H9 (cell line): ENCODE data around the gene HS6ST3. TPM values are rescaled to one million over a fixed set of nuclear protein-coding genes. Genes with fewer than 3 reads are reported as not detected.

Experiments
- DNase-seq: peaks from one replicate; pipeline ENCODE4 v3.0.0-alpha.2; 2017
- H2AFZ ChIP-seq: one replicate; pipeline ENCODE4 v1.6.1; 2013; ENCODE audit warnings: mild to moderate bottlenecking, low read length, control low read depth, moderate library complexity
- H2AK5ac ChIP-seq: 2 replicates; pipeline ENCODE4 v1.6.1; 2013; ENCODE audit warnings: low read length, control low read depth, mixed read lengths; ENCODE audit not compliant: insufficient read length
- H2BK120ac ChIP-seq: one replicate; pipeline ENCODE4 v1.6.1; 2013; ENCODE audit warnings: low read depth, mild to moderate bottlenecking, low read length, control low read depth, inconsistent platforms; ENCODE audit not compliant: poor library complexity, severe bottlenecking
- H2BK12ac ChIP-seq: 2 replicates; pipeline ENCODE4 v1.6.1; 2013; ENCODE audit warnings: low read length, control low read depth, mixed read lengths, low read depth; ENCODE audit not compliant: insufficient read length
- H2BK15ac ChIP-seq: 2 replicates; pipeline ENCODE4 v1.6.1; 2013; ENCODE audit warnings: low read depth, low read length, control low read depth
- H2BK20ac ChIP-seq: one replicate; pipeline ENCODE4 v1.6.1; 2013; ENCODE audit warnings: low read depth, mild to moderate bottlenecking, low read length, control low read depth, inconsistent platforms; ENCODE audit not compliant: poor library complexity, severe bottlenecking
- H2BK5ac ChIP-seq: 2 replicates; pipeline ENCODE4 v1.6.1; 2013; ENCODE audit warnings: low read length, control low read depth, mixed read lengths; ENCODE audit not compliant: insufficient read length
- H3K14ac ChIP-seq: 2 replicates; pipeline ENCODE4 v1.6.1; 2013; ENCODE audit warnings: low read length, control low read depth; ENCODE audit not compliant: insufficient read depth
- H3K18ac ChIP-seq: 2 replicates; pipeline ENCODE4 v1.6.1; 2013; ENCODE audit warnings: low read depth, mild to moderate bottlenecking, mixed read lengths, low read length, control low read depth; ENCODE audit not compliant: insufficient read length
- H3K23ac ChIP-seq: 2 replicates; pipeline ENCODE4 v1.6.1; 2013; ENCODE audit warnings: low read length, control low read depth, mixed read lengths, low read depth; ENCODE audit not compliant: insufficient read length
- H3K23me2 ChIP-seq: 2 replicates; pipeline ENCODE4 v1.6.1; 2013; ENCODE audit warnings: low read depth, mild to moderate bottlenecking, mixed read lengths, low read length, control low read depth; ENCODE audit not compliant: insufficient read length, poor library complexity, severe bottlenecking
- H3K27ac ChIP-seq: 2 replicates; pipeline ENCODE4 v1.5.1; 2013; ENCODE audit warnings: low read length, control low read depth, mixed read lengths, low read depth; ENCODE audit not compliant: insufficient read length
- H3K27me3 ChIP-seq: 2 replicates; pipeline ENCODE4 v1.6.1; 2013; ENCODE audit warnings: low read length, control low read depth, inconsistent platforms; ENCODE audit not compliant: insufficient read depth
- H3K4ac ChIP-seq: 2 replicates; pipeline ENCODE4 v1.6.1; 2013; ENCODE audit warnings: low read depth, mild to moderate bottlenecking, control low read depth, inconsistent platforms, low read length, moderate library complexity
- H3K4me1 ChIP-seq: 2 replicates; pipeline ENCODE4 v1.6.1; 2013; ENCODE audit warnings: low read length, control low read depth, inconsistent platforms; ENCODE audit not compliant: insufficient read depth
- H3K4me2 ChIP-seq: 2 replicates; pipeline ENCODE4 v1.6.1; 2013; ENCODE audit warnings: low read length, control low read depth, mixed read lengths; ENCODE audit not compliant: insufficient read length, insufficient read depth
- H3K56ac ChIP-seq: 2 replicates; pipeline ENCODE4 v1.6.1; 2013; ENCODE audit warnings: low read depth, mild to moderate bottlenecking, mixed read lengths, low read length, control low read depth; ENCODE audit not compliant: insufficient read length
- H3K79me1 ChIP-seq: 2 replicates; pipeline ENCODE4 v1.6.1; 2013; ENCODE audit warnings: low read depth, mild to moderate bottlenecking, moderate library complexity, low read length, control low read depth, inconsistent platforms; ENCODE audit not compliant: insufficient read depth, poor library complexity, severe bottlenecking
- H3K79me2 ChIP-seq: 2 replicates; pipeline ENCODE4 v1.6.1; 2013; ENCODE audit warnings: low read length, control low read depth, inconsistent platforms; ENCODE audit not compliant: insufficient read depth
- H3K9ac ChIP-seq: 2 replicates; pipeline ENCODE4 v1.6.1; 2013; ENCODE audit warnings: low read length, control low read depth, mixed read lengths; ENCODE audit not compliant: insufficient read length; ENCODE audit errors: extremely low read depth
- H3K9me3 ChIP-seq: one replicate; pipeline ENCODE4 v1.6.1; 2013; ENCODE audit warnings: low read depth, low read length, inconsistent platforms; ENCODE audit not compliant: control insufficient read depth
- H3T11ph ChIP-seq: one replicate; pipeline ENCODE4 v1.6.1; 2013; ENCODE audit warnings: mild to moderate bottlenecking, low read length, control low read depth, inconsistent platforms
- H4K20me1 ChIP-seq: one replicate; pipeline ENCODE4 v1.6.1; 2013; ENCODE audit not compliant: control insufficient read depth, insufficient read length, insufficient read depth
- H4K5ac ChIP-seq: 2 replicates; pipeline ENCODE4 v1.6.1; 2013; ENCODE audit warnings: low read depth, mild to moderate bottlenecking, mixed read lengths, low read length, control low read depth; ENCODE audit not compliant: insufficient read length
- H4K8ac ChIP-seq: replicated peaks from 2 replicates; pipeline ENCODE4 v1.6.1; 2013; ENCODE audit warnings: low read length, control low read depth, mixed read lengths, low read depth; ENCODE audit not compliant: insufficient read length
- H4K91ac ChIP-seq: 2 replicates; pipeline ENCODE4 v1.6.1; 2013; ENCODE audit warnings: low read depth, mild to moderate bottlenecking, moderate library complexity, mixed read lengths, low read length, control low read depth; ENCODE audit not compliant: insufficient read length
- H3K27ac Mint-ChIP-seq, 3 experiments: 2 replicates in 2 of 3; 3 replicates in 1 of 3; pipeline ENCODE4 v1.8.0; 2020 to 2021; ENCODE audit warnings: mixed read lengths in 3 of 3, mild to moderate bottlenecking in 1 of 3, moderate library complexity in 1 of 3
- H3K27me3 Mint-ChIP-seq: 2 replicates; pipeline ENCODE4 v1.8.0; 2021; ENCODE audit warnings: low read depth, mild to moderate bottlenecking, moderate library complexity, mixed read lengths
- H3K36me3 Mint-ChIP-seq, 3 experiments: 2 replicates in 2 of 3; 3 replicates in 1 of 3; pipeline ENCODE4 v1.8.0; 2020 to 2021; ENCODE audit warnings: low read depth in 3 of 3, mixed read lengths in 3 of 3; ENCODE audit not compliant: insufficient read depth in 1 of 3
- H3K4me1 Mint-ChIP-seq, 2 experiments: 2 replicates each; pipeline ENCODE4 v1.8.0; 2020; ENCODE audit warnings: mixed read lengths in 2 of 2
- H3K4me3 Mint-ChIP-seq, 2 experiments: 2 replicates in 1 of 2; 3 replicates in 1 of 2; pipeline ENCODE4 v1.8.0; 2020 to 2021; ENCODE audit warnings: mild to moderate bottlenecking in 2 of 2, mixed read lengths in 2 of 2, moderate library complexity in 1 of 2
- H3K9me3 Mint-ChIP-seq, 2 experiments: 2 replicates in 1 of 2; 3 replicates in 1 of 2; pipeline ENCODE4 v1.8.0; 2020; ENCODE audit warnings: mild to moderate bottlenecking in 2 of 2, mixed read lengths in 2 of 2, moderate library complexity in 1 of 2
- WGBS: extraction: QIAGEN DNeasy Blood & Tissue Kit; methylation state at CpG from one replicate; pipeline ENCODE4 v1.1.7; 2013; ENCODE audit warnings: missing lambda C conversion rate, low lambda C conversion rate, mixed read lengths; ENCODE audit not compliant: insufficient read length; ENCODE audit errors: extremely low coverage; 5-methylcytosine and 5-hydroxymethylcytosine counted together
- total RNA-seq: library from RNA; stranded (reverse); gene quantifications from 2 replicates; pipeline ENCODE4 v1.2.1, GENCODE V29; 2021
- TF ChIP-seq, protein P1 (sequence below): fragments of 200-600 bp; sonication (generic); conservative IDR thresholded peaks from 3 replicates; pipeline ENCODE4 v1.8.0; 2021; ENCODE audit warnings: antibody characterized with exemption, mild to moderate bottlenecking

HS6ST3 gene
- total RNA-seq, 1 experiment from 2014 or later, result 0.44 TPM

DNA sequence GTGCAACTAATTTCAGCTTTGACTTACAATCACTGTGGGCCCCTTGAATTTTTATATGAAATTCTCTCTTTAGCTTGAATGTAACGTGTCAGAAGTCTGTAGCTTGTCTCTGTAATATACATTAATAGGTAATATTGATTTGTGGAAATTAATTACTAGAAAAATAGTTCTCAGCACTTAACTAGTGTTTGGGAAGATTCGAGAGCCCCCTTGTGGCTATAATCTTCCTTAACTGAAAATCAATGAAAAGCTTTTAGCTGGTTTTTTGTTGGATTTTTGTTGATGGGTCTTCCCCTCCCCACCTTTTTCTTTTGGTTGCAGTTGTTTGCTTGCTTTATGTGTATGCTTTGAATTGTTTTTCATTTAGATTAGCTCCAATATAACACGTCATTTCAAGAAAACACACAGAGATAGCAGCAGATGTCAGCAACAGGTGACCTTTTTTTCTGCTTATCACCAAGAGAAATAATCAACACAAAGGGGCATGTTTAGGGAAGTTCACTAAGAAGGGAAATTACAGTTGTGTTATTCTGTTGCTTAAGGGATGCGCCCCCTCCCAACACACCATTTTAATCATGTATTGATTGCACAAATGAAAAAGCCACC is 727.5 kb downstream of the HS6ST3 start:
- DNase-seq, result no peak
- no peak overlapping the region for H2AFZ ChIP-seq
- no peaks in the 10 kb centered on the region for H3K9me3 ChIP-seq
- H3K4me1 Mint-ChIP-seq, result peaks cover 12 to 13% of the 10 kb centered on the region in 2 experiments
- H3K36me3 Mint-ChIP-seq, result peaks cover 0 to 10% (median 0%) of the 10 kb centered on the region in 3 experiments; a peak in 5 of 7 replicates
- no peaks in the 10 kb centered on the region for H3K27me3 ChIP-seq
- no peak overlapping the region for H3K4ac ChIP-seq
- no peak overlapping the region for H3K56ac ChIP-seq
- H3K9me3 Mint-ChIP-seq, result peaks cover 4 to 5% of the 10 kb centered on the region in 2 experiments; a peak in 4 of 5 replicates
- H2BK12ac ChIP-seq, result no peak overlapping the region
- WGBS, result no CpG with 5 or more reads among the region's 4 CpGs
- H3K23me2 ChIP-seq, result no peaks in the 10 kb centered on the region
- no peak overlapping the region for H2BK120ac ChIP-seq
- H4K8ac ChIP-seq, result no peak overlapping the region
- H3K9ac ChIP-seq, result no peak overlapping the region
- no peak overlapping the region for H3K23ac ChIP-seq
- no peak overlapping the region for H3K18ac ChIP-seq
- no peak overlapping the region for H2BK20ac ChIP-seq
- H3K27ac Mint-ChIP-seq, result peak overlapping the region in 1 of 3 experiments; percentile 78; a peak in 1 of 7 replicates
- H3K4me1 ChIP-seq, result peaks cover 7% of the 10 kb centered on the region; the same call in 1 of the 2 replicates
- H3K79me2 ChIP-seq, result no peaks in the 10 kb centered on the region
- TF ChIP-seq, protein P1, sequence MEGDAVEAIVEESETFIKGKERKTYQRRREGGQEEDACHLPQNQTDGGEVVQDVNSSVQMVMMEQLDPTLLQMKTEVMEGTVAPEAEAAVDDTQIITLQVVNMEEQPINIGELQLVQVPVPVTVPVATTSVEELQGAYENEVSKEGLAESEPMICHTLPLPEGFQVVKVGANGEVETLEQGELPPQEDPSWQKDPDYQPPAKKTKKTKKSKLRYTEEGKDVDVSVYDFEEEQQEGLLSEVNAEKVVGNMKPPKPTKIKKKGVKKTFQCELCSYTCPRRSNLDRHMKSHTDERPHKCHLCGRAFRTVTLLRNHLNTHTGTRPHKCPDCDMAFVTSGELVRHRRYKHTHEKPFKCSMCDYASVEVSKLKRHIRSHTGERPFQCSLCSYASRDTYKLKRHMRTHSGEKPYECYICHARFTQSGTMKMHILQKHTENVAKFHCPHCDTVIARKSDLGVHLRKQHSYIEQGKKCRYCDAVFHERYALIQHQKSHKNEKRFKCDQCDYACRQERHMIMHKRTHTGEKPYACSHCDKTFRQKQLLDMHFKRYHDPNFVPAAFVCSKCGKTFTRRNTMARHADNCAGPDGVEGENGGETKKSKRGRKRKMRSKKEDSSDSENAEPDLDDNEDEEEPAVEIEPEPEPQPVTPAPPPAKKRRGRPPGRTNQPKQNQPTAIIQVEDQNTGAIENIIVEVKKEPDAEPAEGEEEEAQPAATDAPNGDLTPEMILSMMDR, result peak; percentile 80
- no peak overlapping the region for H2BK5ac ChIP-seq
- H2BK15ac ChIP-seq, result no peak overlapping the region
- no peak overlapping the region for H3K14ac ChIP-seq
- no peak overlapping the region for H4K5ac ChIP-seq
- H3K4me3 Mint-ChIP-seq, result no peak overlapping the region
- peaks cover 1% of the 10 kb centered on the region; the same call in 1 of the 2 replicates for H3K27me3 Mint-ChIP-seq
- H2AK5ac ChIP-seq, result no peak overlapping the region
- no peak overlapping the region for H3K27ac ChIP-seq
- no peak overlapping the region for H3T11ph ChIP-seq
- H3K4me2 ChIP-seq, result no peak overlapping the region
- H3K79me1 ChIP-seq, result no peaks in the 10 kb centered on the region
- H4K91ac ChIP-seq, result no peak overlapping the region
- no peaks in the 10 kb centered on the region for H4K20me1 ChIP-seq
